ENCODE data around the gene GPATCH2L.

Gene GPATCH2L

DNA sequence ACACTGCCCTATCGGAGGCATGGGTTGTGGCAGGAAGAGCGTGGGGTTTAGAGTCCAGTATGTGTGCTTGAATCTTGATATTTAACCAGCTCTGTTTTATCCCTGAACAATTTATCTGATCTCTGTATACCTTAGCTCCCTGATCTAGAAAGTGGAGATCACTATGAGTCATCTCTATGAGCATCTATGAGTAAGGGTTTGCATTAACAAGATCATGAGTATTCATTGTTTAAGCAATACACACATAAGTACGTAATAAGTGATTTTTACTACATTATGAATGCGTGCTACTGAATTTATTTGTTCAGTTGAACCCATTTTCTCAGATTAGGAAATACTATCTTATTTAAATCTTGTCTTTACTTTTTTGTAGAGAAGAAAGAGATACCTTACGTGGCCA, 49.4 kb downstream of the GPATCH2L start:
- DNase-seq (no peak), ATAC-seq (no peak)

DNA sequence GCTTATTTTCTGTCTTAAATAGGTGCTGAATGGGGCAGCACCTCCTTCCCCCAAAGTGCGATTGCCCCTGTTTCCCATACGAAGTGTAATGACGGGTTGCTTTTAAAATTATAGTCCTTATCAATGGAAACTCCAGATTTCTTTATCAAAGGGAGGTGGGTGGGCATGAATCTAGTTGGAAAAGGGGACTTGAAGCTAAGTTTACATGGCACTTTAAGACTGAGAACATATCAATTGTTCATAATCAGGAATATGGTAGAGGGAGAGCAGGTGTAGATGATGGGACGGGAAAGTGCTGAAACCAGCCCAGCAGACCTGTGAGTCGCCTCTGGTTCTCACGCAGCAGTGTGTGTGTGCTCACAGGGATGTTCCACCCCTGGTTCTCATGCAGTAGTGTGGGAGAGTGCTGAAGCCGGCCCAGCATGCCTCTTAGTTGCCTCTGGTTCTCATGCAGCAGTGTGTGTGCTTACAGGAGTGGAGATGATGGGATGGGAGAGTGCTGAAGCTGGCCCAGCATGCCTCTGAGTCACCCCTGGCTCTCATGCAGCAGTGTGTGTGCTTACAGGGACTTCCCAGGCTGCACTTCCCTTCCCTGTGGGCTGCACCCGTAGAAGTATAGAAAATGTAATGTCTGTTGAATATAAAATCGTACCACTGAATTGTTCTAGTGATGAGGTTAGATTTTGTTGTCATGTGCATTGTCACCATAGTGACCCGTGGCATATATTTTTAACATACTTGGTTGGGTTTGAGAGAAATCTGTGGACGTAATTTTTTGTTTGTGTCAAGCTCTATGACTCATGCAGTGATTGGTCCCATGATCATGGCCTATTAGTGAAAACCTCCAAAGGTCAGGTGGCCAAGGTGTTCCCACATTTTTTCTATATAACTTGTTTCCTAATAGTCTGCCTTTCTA, 51.6 kb downstream of the GPATCH2L start:
- DNase-seq (no peak), ATAC-seq (peak; percentile 57)

DNA sequence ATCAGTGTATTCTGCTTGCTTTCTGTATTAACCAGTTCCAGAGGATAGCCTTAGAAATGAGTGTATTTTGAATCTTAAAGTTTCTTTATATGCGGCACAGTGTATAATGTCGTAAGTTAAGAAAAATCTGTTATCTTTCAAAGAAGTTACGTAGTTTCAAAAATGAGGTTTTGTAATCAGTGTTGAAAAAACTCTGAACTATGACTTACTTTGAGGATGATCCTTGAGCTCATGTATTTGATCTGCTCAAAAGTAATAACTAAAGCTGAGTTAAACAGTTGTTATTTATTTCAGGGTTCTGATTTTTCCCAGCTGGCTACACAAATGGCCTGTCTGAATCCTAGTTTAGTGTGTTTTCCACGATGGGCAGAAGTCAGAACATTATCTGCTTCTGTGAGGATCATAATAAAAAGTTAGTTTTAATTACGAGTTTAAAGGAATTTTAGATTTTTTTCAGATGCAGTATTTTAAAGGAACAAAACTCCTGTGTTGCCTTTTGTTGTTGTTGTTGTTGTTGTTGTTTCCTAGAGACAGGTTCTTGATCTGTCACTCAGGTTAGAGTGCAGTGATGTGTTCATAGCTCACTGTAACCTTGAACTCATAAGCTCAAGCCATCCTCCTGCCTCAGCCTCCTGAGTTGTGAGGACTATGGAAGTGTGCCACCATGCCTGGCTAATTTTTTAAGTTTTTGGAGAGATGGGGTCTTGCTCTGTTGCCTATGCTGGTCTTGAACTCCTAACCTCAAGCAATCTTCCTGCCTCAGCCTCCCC, 52.9 kb downstream of the GPATCH2L start:
- ATAC-seq = no peak
- DNase-seq = no peak

DNA sequence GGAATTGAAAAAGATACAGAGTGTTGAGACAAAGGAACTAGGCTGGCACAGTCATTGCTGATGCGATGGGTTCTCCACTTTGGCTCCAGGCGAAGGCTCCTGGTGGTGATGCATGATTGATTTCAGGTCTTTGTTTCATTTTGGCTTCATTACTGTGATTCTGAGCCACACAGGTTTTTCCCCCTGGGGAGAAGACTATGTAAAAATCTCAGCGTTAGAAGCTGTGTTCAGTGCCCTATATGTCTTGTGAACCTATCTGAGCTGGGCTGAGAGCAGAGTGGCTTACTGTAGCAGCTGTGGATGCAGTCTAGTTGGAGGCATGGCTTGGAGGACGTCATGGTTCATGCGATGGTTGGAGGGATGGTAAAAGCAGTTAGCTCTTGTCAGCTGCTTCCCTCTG, 54.0 kb downstream of the GPATCH2L start:
- ATAC-seq (no peak), DNase-seq (no peak)

DNA sequence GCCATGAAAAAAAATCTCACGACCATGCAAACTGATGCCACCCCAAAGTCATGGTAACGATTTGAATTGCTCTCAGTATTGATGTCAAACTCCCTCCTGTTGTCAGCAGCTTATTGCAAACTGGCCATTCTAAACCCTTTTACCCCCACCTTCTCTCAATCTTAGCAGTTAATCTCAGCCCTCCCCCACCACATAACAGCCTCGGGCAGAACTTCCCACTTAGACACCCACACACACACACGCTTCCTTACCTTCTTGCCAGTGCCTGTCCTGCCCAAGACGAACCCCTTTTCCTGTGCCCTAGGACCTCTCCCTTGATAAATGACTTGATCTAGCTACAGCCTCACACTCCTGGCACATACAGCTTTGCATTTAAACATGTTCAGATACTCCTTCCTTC, 56.6 kb downstream of the GPATCH2L start:
- DNase-seq (no peak), ATAC-seq (no peak)

DNA sequence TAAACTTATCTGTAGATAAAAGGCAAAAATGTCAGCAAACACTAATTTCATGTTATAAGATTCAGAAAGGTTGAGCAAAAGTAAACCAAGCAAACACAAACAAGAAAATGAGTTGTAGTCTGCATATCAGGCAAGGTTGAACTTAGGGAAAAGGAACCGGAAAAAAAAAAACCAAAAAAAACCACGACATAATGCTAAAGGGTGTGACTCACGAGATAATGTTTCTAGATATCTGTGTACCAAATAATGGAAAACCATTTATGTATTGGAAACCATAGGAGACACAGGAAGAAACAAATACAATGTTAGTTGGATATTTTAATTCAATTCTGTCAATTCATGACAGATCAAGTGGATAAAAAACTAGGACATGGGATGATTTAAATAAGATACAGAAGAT, 60.5 kb downstream of the GPATCH2L start:
- DNase-seq (no peak), ATAC-seq (no peak)

DNA sequence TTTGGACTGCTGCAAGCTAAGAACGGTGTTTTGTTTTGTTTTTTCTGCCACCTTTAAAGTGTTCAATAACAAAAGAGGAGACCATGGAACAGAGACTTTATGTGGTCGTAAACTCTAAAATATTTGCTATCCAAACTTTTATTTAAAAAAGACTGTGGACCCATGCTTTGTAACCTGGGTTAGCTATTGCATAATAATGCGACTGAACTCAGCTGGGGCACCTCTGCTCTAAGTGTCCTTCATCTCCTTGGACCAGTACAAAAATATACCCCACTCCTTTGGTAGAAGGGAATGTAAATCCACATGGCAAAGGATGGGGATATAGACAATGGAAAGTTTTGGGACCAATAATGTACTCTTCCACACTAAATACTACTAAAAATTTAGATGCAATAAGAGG, 65.5 kb downstream of the GPATCH2L start:
- ATAC-seq = no peak
- DNase-seq = no peak

DNA sequence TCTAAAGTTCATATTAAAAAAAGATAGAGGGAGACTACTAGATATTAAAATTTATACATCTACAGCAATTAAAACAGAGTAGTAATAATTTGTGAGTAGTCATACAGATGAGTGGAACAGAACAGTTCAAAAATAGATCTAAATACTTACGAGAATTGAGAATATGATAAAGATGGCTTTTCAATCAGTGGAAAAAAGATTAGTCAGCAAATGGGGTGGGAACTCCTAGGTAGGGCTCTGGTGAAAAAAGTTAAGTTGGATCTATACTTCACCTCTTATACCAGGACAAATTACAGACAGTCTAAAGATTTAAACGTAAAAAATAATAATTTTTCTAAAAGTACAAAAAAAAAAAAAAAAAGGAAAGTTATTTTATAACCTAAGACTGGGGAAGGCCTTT, 66.9 kb downstream of the GPATCH2L start:
- DNase-seq (no peak), ATAC-seq (no peak)

DNA sequence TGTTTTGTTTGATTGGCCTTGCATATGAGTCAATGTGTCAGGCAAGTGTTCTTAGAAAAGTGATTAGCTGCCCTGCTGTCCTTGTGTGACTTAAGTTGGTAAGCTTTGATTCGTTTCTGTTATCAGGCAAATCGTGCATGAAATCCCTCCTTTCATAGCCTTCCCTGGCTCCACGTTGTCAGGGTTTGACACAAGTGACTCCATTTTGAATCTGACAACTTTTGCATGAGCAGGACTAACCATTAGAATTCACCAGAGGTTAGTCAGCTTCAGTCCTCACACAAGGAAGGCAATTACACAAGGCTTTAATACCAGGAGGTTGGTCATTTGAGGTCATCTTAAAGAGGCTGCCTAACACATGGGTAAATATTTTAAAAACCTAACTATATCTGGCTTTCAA, 68.2 kb downstream of the GPATCH2L start:
- no peak for ATAC-seq
- DNase-seq = no peak

DNA sequence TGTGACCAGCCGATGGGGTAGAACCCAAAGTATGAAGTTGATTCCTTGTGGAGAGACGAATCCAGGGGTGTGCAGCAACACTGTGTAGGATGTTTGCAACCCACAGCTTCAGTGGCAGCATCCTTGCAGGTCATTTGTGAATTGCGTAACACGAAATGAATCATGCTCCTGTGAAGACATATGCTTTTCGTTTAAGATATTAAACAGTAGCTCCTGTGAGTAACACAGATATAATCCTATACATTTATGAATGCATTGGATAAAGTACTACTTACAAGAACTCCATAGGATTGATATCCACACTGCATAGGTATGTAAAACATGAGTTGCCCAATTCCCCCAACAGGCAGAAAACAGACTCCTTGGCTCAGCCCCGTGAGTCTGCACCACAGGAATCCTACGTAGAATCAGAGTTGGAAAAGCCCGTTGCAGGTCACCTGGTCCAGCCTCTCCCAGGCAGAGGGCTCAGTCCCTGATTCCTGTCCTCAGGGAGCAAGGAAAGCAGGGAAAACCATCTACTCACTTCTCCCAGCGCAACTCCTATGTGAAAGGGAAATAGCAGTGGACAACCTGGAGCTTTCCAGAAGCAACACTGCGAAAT, 75.8 kb downstream of the GPATCH2L start:
- no peak for DNase-seq

DNA sequence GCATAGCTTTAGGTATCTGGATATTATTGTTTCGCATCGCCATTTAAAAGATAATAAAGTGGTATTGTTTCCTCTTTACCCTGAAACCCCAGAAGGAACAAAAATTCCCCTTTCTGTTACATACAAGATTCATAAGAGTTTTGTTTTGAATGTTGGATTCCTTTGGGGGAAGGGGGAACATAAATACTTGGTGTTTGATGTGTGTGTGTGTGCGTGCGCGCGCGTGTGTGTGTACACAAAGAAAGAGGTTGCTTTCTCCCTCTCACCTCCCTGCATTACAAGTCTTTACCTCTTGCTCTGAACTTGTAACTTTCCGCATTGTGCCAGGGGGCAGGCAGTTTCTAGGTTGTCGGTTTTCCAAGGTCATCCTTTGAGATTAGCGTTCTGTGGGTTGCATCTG, 76.4 kb downstream of the GPATCH2L start:
- DNase-seq (no peak), ATAC-seq (no peak)

More for the DNA sequence above, 75.8 kb downstream of the GPATCH2L start:
- ATAC-seq = no peak

DNA sequence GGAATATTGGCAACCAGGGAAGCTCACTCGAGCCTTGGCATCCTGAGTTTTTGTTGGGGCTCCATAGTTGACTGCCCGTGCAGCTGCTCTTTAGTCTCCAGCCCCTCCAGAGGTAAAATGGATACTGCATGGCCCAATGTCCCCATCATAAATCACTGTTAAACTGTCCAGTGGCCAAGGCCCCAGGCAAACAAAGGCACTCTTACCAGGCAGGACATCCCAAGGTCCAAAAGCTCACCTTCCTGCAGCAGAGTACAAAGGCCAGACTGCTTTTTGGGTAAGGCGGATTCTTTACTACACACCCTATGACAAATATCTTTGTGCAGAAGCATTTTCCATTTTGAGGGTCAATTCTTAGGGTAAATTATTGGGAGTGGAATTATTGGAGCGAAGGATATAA, 81.1 kb downstream of the GPATCH2L start:
- ATAC-seq = no peak

DNA sequence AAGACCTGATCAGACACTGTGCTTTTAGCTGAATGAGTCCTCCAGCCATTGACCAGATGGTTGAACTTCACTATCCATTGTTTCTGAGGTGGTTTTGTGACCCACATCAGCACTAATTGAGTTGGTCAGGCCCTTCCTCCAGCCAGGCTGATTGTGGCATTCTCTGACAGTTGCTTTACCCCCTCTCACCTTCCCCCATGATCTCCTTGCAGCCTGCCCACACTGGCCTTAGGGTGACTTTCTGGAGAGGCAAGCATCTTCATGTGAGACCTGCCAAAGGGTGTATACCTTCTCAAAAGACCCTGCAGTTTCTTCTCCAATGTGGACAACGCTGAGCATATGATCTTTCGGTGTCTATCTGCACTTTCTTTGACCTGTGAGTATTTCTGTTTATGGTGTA, 83.9 kb downstream of the GPATCH2L start:
- no peak for ATAC-seq

More for the DNA sequence above, 81.1 kb downstream of the GPATCH2L start:
- DNase-seq = no peak

DNA sequence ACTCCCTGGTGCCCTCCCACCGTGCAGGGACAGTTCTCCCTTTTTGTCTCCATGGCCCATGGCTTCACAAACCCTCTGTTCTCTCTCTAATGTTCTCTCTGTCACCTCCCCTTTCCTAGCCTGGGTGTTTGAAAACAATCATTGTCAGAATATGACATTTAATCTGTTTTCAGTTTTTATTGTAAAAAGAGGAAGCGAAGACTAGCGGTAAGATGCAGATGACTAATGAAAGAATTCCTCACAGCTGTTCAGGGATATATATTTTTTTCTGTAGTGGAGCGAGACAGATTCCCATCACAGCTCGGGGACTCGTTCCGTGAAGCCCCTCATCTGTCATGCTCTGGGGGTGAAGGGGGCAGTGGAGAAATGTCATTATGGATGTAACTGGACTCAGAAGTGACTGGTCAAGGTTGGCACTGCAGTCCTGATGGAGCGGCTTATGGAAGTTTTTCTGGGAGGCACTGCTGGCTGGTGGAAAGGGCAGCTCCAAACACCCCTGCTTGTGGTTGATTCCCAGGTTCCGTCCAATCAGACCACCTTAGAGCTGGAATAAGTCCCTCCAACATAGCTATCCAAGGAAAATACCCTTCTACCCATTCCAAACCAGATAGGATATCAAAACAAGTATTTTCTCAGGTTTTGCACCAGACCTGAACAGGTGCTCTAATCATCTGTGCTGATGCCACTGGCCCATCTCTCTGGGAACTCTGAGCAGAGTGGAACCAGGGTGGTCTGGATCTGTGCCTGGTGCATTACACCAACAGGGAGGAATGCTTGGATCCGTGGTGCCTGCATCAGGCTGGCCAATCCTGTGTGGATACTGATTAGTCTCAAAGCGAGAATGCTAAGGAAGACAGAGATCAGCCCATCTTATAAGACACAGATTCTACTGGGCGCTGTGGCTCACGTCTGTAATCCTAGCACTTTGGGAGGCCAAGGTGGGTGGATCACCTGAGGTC, 84.7 kb downstream of the GPATCH2L start:
- DNase-seq = no peak
- no peak for ATAC-seq

More for the DNA sequence above, 83.9 kb downstream of the GPATCH2L start:
- DNase-seq = no peak

DNA sequence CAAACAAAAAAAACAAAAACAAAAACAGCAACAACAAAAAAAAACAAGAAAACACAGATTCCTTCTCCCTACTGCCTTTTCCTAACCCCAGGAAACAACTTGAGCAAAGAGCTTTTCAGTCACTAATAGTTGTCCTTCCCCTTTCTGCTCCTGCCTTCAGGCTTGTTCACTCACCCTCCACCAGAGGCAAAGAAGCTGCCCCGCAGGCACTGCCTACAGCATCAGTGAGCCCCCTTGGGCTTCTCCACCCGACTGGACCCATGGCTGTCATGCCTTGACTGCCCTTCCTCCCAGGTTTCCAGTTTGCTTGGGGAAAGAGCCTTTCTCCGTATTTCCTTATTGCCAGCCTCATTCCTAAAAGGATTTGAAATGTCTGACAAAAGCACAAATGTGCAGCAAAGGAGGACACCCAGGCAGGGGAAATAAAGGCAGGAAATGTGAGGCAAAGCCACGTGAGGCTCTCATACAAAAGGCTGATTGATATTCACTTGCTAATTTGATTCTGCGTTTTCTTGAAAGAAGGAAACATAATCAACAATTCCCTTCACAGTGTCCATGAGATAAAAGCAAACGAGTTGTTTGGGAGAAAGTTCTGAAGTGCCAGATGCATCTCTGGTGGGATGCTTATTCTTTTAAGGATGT, 85.7 kb downstream of the GPATCH2L start:
- DNase-seq (no peak), ATAC-seq (no peak)

DNA sequence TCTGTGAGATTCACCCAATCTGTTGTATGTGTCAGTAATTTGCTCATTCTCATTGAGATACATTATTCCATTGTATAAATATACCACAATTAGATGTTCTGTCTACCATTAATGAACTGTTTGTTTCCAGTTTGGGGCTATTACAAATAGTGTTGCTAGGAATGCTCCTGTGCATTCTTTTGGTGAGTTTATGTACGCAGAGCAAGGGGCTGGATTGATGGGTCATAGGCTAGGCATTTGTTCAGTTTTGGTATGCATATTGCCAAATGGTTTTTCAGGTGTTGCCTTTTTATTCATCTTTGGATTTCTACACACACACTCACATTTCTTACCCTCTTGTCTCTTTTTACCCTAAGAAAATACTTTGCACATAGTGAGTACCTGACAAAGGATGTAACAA, 93.4 kb downstream of the GPATCH2L start:
- DNase-seq = no peak
- no peak for ATAC-seq

DNA sequence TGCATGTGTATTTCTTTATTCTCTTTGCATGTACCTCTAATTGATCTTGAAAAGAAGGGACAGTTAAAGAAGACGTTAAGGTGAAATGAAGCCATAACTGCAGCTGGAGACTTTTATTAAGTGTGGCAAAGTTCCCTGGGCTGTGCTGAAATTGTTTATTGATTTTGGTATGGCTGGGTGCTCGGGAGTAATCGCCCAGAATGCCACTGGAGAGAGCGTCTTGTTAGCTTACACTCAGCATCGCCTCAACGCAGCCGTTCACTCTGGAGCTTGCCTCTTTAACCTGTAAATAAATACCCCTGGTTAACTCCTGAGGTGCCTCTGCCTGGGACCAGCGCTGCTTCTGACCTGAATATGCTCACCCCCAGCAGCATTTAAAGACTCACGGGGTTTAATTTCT, 98.6 kb downstream of the GPATCH2L start:
- ATAC-seq (no peak), DNase-seq (no peak)

DNA sequence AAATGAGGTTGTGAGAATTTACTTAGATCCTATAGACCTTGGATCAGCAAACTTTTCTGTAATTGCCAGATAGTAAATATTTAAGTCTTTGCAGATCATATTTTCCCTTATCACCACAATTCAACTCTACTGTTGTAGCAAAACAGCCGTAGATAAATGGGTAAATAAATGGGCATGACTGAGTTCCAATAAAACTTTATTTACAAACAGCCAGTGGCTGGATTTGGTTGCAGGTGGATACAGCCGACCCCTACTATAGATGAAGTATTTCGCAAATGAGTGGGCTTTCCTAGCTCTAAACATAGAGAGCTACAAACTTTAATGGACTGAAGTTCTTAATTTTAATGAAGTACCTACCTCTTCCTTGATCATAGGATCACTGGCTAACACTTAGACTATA, 100.7 kb downstream of the GPATCH2L start:
- DNase-seq = no peak

DNA sequence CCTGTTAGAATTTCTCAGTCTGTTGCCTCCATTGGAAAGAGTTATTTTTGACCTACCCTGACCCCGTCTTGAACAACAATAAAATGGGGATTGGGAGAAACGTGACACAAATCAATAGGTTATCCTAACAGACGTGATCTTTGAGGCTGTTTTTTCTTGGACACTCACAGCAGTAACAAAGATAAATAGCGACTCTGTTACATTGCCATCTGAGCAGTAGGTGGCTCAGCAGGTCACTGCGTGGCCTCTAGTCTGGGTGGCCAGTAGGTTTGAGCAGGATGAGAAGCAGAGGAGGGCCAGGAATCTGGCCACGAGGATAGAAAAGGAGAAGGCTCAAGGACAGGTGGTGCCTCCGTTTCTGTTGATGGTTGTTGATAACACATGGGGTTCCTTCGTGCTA, 101.4 kb downstream of the GPATCH2L start:
- ATAC-seq = no peak
- no peak for DNase-seq

More for the DNA sequence above, 100.7 kb downstream of the GPATCH2L start:
- ATAC-seq = no peak

DNA sequence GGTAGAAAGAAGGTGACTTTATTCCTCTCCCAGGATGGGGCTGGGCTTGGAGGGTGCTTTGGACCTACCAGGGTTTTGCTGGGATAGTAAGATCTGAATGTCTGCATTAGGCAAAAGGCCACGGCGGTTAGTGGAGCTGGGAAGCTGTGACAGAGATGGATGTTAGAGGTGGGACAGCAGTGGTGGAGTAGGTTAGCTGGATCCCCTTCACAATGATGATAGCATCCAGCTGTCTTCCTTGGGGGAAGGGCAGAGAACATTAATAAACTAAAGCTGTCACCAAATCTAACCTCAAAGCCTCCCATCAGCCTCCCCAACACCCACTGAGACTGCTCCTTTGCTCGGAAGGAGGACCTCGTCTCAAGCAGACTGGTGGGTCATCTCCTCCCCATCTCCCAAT, 104.8 kb downstream of the GPATCH2L start:
- DNase-seq (no peak), ATAC-seq (no peak)

DNA sequence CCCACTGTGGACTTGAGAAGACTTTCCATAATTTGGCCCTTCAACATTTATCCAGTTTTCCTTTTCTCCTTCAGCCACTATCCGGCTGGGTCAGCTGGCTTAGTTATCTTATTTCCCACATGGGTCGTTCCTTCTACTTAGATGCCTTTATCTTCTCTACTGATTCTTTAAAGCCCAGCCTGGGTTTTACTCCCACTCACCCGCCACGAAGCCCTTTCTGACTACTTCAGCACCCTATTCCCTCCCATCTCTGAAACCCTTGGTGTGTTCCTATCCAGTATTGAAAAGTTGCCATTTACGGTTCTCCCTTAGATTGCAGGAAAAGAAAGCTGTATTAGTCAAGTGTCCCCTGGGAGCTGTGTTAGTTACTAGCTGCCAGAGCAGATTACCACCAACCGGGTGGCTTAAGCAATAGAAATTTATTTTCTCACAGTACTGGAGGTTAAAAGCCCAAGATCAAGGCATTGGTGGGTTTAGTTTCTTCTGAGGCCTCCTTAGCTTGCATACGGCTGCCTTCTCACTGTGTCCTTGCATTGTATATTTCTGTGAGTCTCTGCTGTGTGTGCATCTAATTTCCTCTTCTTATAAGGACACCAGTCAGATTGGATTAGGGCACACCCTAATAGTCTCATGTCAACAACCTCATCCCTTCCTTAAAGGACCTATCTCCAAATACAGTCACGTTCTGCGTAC, 105.5 kb downstream of the GPATCH2L start:
- no peak for ATAC-seq
- DNase-seq = no peak

Data from stimulated activated naive CD8-positive, alpha-beta T cell treated with anti-CD3 and anti-CD28 coated beads, Interleukin-15, Interleukin-2, amounts not matched to agents 100 U/mL and 50 U/mL, for 24 hours (primary cell).